BLaER1 (cell line): ENCODE results near the gene PANX1.

Experiments used
- H3K27ac ChIP-seq: shearing (Covaris generic); formaldehyde crosslinking; 2 replicates; pipeline ENCODE4 v1.8.1; 2022
- H3K27me3 ChIP-seq: shearing (Covaris generic); formaldehyde crosslinking; 2 replicates; pipeline ENCODE4 v1.8.1; 2022
- H3K36me3 ChIP-seq: shearing (Covaris generic); formaldehyde crosslinking; 2 replicates; pipeline ENCODE4 v1.8.1; 2022
- H3K4me1 ChIP-seq: shearing (Covaris generic); formaldehyde crosslinking; 2 replicates; pipeline ENCODE4 v1.8.1; 2022
- H3K4me2 ChIP-seq: shearing (Covaris generic); formaldehyde crosslinking; 2 replicates; pipeline ENCODE4 v1.8.1; 2022
- H3K4me3 ChIP-seq: shearing (Covaris generic); formaldehyde crosslinking; 2 replicates; pipeline ENCODE4 v1.8.1; 2022
- H3K9ac ChIP-seq: shearing (Covaris generic); formaldehyde crosslinking; 2 replicates; pipeline ENCODE4 v1.8.1; 2022
- H3K9me3 ChIP-seq: shearing (Covaris generic); formaldehyde crosslinking; 2 replicates; pipeline ENCODE4 v1.8.1; 2022
- H4K20me1 ChIP-seq: shearing (Covaris generic); formaldehyde crosslinking; 2 replicates; pipeline ENCODE4 v1.8.1; 2022
- Cebpa-rat ChIP-seq: shearing (Covaris generic); IDR thresholded peaks from 2 replicates; pipeline ENCODE4 v1.8.1; 2022

Gene PANX1

DNA sequence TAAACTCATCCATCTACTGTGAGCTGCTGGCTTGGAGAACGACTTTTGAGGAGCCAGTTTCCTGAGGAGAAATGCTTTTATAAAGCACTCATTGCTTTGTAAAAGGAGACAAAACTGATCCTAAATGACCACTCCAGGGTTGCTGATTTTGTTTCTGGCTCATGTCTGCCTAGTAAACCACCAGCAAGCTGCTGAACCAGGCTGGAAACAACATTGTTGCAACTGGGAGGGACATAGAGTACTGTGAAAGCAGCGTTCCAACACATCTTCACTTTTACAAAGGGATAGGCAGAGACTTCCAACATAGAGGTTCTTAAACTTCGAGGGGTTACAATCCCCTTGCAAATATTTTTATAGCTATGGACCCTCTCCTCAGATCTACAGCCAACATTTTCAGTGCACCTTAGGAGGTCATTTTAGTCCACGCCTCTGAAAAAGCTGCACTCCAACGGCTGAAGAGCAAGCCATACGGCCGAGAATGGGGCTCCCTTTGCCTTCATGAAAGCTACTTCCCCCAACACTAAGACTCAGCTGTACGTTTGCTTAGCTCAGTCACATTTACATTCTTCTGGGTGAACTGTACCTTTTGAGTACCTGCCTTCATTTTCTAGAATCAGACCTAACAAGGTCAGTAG, 54.7 kb downstream of the PANX1 start:
- Histone ChIP-seq H4K20me1 (0 out of 2 replicates have a peak, but pooled peaks cover 6% of the 10 kb centered on the region), H3K4me2 (peak overlapping the region; percentile 59; the same call in 1 of the 2 replicates), H3K36me3 (peaks cover 64% of the 10 kb centered on the region), H3K27me3 (no peaks in the 10 kb centered on the region), H3K4me3 (no peak overlapping the region), H3K4me1 (peaks cover 25% of the 10 kb centered on the region), H3K27ac (no peak overlapping the region), H3K9me3 (0 out of 2 replicates have a peak, but pooled peaks cover 4% of the 10 kb centered on the region), H3K9ac (no peak overlapping the region)
- TF ChIP-seq Cebpa-rat = no peak

DNA sequence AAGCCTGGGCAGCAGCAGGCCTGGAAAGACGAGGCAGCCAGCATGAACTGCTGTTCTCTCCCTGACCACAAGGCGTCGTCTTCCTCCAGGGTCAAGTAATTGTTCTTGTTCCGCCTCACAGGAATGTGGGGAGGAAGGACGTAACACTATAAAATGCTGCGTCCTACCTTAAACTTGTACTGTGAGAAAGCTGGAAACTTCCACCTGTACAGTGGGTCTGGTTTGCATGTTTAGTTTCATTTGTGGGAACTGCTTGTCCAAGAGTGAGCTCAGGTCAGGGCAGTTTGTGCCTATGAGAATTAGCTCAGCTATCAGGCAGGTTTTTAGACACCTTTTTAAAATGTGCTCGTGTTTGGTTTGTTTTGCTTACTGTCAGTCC, 55.2 kb downstream of the PANX1 start:
- Histone ChIP-seq H4K20me1 (0 out of 2 replicates have a peak, but pooled peaks cover 6% of the 10 kb centered on the region), H3K27ac (peak overlapping the region; percentile 50; the same call in 1 of the 2 replicates), H3K9me3 (0 out of 2 replicates have a peak, but pooled peaks cover 4% of the 10 kb centered on the region), H3K4me2 (peak overlapping the region; percentile 59), H3K9ac (no peak overlapping the region), H3K27me3 (no peaks in the 10 kb centered on the region), H3K4me1 (peaks cover 25% of the 10 kb centered on the region), H3K4me3 (no peak overlapping the region), H3K36me3 (peaks cover 59% of the 10 kb centered on the region)
- no peak for TF ChIP-seq Cebpa-rat

DNA sequence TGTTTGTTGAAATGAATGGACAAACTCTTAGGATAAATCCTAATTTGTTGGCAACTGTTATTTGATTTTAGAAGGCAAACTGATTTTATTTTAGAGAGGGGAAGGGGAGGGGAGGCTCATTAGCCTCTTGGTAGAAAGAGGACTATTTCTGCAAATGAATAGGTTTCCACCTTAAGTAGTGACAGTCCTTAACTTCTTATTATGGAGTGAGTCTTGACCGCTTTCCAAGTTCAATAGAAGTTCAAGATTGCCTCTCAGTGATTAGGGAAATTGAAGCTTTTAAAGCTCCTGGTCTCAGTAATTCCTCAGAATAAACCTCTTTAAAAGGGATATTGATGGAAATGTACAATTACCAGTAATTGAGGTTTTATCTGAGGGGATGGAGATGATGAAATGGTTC, 55.7 kb downstream of the PANX1 start:
- Histone ChIP-seq H3K36me3 (peaks cover 57% of the 10 kb centered on the region), H3K4me2 (peak overlapping the region; percentile 59), H3K4me3 (no peak overlapping the region), H3K9ac (no peak overlapping the region), H3K27ac (peak overlapping the region; percentile 50), H3K9me3 (0 out of 2 replicates have a peak, but pooled peaks cover 4% of the 10 kb centered on the region), H3K4me1 (peaks cover 25% of the 10 kb centered on the region), H4K20me1 (0 out of 2 replicates have a peak, but pooled peaks cover 6% of the 10 kb centered on the region), H3K27me3 (no peaks in the 10 kb centered on the region)
- TF ChIP-seq Cebpa-rat = no peak

DNA sequence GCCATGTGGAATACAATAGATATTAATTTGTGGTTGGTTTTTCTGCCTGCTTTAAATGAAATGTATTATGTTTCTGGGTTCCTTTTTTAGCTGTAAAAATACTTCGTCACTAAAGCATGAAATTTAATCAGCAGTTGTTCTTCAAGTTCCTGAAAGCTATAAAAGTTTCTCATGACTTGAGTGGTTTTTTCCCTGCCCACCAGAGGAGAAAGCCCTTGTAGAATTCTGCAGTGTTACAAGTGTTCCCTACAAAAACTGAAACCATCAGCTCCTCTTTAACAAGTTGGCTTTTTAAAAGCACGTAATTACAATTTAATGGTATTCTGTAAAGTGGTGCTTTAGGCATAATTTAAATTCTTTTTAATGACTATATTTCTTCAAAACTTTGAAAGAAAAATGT, 56.2 kb downstream of the PANX1 start:
- H3K9ac ChIP-seq = no peak overlapping the region
- peak overlapping the region; percentile 59 for H3K4me2 ChIP-seq
- H3K9me3 ChIP-seq = 0 out of 2 replicates have a peak, but pooled peaks cover 4% of the 10 kb centered on the region
- H3K27me3 ChIP-seq = no peaks in the 10 kb centered on the region
- H4K20me1 ChIP-seq = 0 out of 2 replicates have a peak, but pooled peaks cover 3% of the 10 kb centered on the region
- no peak overlapping the region for H3K4me3 ChIP-seq
- TF ChIP-seq Cebpa-rat = no peak
- peak overlapping the region; percentile 50 for H3K27ac ChIP-seq
- H3K36me3 ChIP-seq = peaks cover 52% of the 10 kb centered on the region
- peaks cover 25% of the 10 kb centered on the region for H3K4me1 ChIP-seq

DNA sequence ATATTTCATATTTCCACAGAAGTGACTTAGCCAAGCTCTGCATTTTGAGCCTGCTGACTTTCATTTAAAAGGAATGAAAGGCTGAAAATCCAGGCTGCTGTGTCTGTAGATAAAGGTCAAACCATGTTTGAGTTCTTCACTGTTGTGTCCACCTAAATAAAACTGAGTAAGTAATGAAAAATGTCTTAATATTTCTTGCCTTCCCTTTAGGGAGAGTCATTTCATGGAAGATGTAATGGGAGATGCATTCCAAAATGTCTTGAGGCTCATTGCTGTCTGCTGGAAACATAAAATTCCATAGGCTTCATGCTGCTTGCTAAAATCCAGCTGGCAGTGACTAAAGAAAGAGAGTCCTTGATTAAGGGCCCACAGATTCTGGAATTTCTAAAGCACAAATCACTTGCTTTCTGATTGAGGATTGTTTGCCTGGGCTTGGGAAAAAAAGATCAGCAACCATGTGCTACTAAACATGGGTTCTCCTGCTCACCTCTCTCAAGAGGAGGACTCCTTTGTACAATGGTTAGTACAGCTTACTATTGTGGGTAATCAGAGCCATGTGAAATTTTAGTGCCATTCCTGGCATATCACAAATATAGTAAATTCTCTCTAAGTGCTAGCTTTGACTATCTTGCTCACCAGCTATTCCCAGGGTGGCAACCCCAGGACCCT, 56.9 kb downstream of the PANX1 start:
- Histone ChIP-seq H3K4me2 (peak overlapping the region; percentile 59), H4K20me1 (no peaks in the 10 kb centered on the region), H3K9me3 (0 out of 2 replicates have a peak, but pooled peaks cover 4% of the 10 kb centered on the region), H3K36me3 (peaks cover 45% of the 10 kb centered on the region), H3K4me1 (peaks cover 25% of the 10 kb centered on the region), H3K27me3 (no peaks in the 10 kb centered on the region), H3K9ac (no peak overlapping the region), H3K4me3 (no peak overlapping the region), H3K27ac (peak overlapping the region; percentile 50)
- TF ChIP-seq Cebpa-rat = no peak

DNA sequence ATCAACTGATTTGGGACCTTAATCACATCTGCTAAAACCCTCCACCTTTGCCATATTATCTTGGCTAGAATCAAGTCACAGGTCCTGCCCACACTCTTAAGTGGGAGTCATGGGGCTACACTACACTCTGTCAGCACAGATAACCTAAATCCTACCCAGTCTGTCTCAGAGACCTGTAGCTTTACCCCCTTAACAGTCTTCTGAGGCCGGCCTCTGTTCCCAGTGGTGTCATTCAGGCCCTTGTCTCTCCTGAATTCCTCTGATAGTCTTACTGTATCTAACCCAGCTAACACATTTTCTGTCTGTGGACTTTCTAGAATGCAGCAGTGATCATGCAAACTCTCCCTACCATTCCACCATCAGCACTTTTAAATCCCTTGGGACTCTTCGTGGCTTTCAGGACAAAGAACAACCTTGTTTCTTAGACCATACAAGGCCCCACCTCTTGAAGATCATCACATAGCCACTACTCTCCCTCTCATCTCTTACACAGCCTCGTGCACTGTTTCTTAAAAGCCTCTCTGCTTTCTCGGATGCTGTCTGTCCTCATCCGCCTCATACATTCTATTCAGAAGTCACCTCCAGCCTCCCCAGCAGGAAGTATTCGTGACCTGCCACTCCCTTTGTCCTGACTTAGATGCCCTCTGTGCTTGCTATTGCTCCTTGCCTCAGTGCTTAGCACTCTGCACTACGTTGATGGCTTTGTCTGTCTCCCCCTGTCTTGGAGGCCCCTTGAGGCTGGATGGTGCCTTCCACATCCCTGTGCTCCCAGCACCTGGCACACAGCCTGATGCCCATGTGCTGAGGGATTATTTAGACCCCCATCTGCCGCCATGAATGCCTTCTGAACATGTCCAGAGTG, 57.9 kb downstream of the PANX1 start:
- Histone ChIP-seq H3K4me3 (no peak overlapping the region), H3K27me3 (no peaks in the 10 kb centered on the region), H3K4me1 (peaks cover 25% of the 10 kb centered on the region), H3K4me2 (no peak overlapping the region), H3K9me3 (0 out of 2 replicates have a peak, but pooled peaks cover 4% of the 10 kb centered on the region), H3K9ac (no peak overlapping the region), H4K20me1 (no peaks in the 10 kb centered on the region), H3K36me3 (peaks cover 35% of the 10 kb centered on the region), H3K27ac (no peak overlapping the region)
- no peak for TF ChIP-seq Cebpa-rat

DNA sequence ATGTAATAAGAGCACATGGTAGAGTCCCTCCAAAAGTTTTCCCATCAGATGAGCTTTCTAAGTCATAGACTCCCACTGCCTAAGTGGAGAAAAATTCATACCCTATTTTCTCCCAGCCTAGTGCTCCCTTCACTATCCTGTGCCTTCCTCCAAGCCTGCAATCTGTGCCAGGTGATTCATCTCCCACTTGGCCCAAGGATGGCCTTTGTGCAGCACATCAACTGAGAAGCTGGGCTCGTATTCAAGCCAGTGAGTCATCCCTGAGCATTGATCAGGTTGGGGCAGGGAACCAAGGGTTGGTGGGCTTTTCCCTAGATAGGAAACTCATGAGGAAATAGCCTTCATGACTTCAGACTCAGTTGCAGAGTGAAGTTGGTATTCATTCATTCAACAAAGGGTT, 64.6 kb downstream of the PANX1 start:
- H3K9me3 ChIP-seq = no peaks in the 10 kb centered on the region
- no peaks in the 10 kb centered on the region for H4K20me1 ChIP-seq
- no peaks in the 10 kb centered on the region for H3K4me1 ChIP-seq
- no peak overlapping the region for H3K9ac ChIP-seq
- H3K4me3 ChIP-seq = no peak overlapping the region
- H3K27ac ChIP-seq = no peak overlapping the region
- H3K27me3 ChIP-seq = no peaks in the 10 kb centered on the region
- H3K4me2 ChIP-seq = no peak overlapping the region
- 0 out of 2 replicates have a peak, but pooled peaks cover 2% of the 10 kb centered on the region for H3K36me3 ChIP-seq
- no peak for TF ChIP-seq Cebpa-rat

DNA sequence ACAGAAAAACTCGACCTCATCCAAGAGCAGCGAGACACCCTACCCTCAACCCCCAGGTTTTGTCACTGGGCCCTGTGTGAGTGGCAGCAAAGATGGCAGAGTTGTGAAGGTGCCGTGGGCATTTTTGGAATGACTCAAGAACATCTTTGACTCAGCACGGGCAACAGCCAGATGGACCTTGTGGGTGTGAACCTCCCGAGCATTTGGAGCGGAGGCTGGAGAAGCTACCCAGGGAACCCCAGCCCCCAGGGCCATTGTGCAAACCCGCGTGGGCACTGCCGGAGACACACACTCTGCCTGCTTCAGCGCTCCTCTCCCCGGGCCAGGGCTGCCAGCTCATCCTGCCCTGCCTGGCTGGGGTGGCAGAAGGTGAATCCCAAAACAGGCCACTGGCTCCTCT, 66.1 kb downstream of the PANX1 start:
- no peaks in the 10 kb centered on the region for H3K9me3 ChIP-seq
- no peaks in the 10 kb centered on the region for H3K4me1 ChIP-seq
- no peak overlapping the region for H3K4me2 ChIP-seq
- no peaks in the 10 kb centered on the region for H3K27me3 ChIP-seq
- no peak overlapping the region for H3K27ac ChIP-seq
- H4K20me1 ChIP-seq = no peaks in the 10 kb centered on the region
- no peak for TF ChIP-seq Cebpa-rat
- no peaks in the 10 kb centered on the region for H3K36me3 ChIP-seq
- H3K9ac ChIP-seq = no peak overlapping the region
- H3K4me3 ChIP-seq = no peak overlapping the region

DNA sequence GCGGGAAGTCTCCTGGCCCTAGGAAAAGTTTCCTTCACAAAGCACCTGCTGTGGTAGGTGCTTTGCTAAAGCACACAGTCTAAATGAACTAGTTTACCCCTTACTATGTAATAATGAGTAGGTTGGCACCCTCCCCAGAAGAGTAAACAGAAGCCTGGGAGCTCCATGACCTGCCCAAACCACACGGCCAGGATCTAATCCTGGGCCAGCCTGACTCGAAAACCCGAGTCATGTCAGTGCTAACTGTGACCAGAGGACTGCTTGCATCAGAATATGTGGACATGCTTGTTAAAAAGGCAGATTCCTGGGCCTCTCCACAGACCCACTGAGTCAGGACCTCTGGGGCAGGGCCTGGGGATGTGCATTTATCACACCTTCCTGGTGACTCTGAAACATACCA, 67.7 kb downstream of the PANX1 start:
- Histone ChIP-seq H3K36me3 (no peaks in the 10 kb centered on the region), H3K4me3 (no peak overlapping the region), H4K20me1 (no peaks in the 10 kb centered on the region), H3K27ac (no peak overlapping the region), H3K4me1 (peaks cover 6% of the 10 kb centered on the region; the same call in 1 of the 2 replicates), H3K27me3 (no peaks in the 10 kb centered on the region), H3K9ac (no peak overlapping the region), H3K9me3 (no peaks in the 10 kb centered on the region), H3K4me2 (no peak overlapping the region)
- no peak for TF ChIP-seq Cebpa-rat
